Left ventricle myocardium inferior (tissue), 1 donor: ENCODE data around the gene TTC34. TPM values are rescaled to one million over a fixed set of nuclear protein-coding genes. Genes with fewer than 3 reads are reported as not detected.
"Not testable (repeated sequence)": the region's sequence is repeated elsewhere in the genome, so short reads cannot be mapped to it uniquely, and the experiment has no call there.

ENCODE experiments used
- DNase-seq: peaks from one replicate; pipeline ENCODE4 v3.0.0-alpha.2; 2020
- H3K27ac ChIP-seq: fragments of 200-600 bp; replicated peaks from 2 replicates; pipeline ENCODE4 v1.8.0; 2021
- H3K27me3 ChIP-seq: fragments of 200-600 bp; 2 replicates; pipeline ENCODE4 v1.8.0; 2021; ENCODE audit warnings: low read depth
- H3K36me3 ChIP-seq: fragments of 200-600 bp; 2 replicates; pipeline ENCODE4 v1.8.0; 2021
- H3K4me1 ChIP-seq: fragments of 200-600 bp; 2 replicates; pipeline ENCODE4 v1.8.0; 2021
- H3K4me3 ChIP-seq: fragments of 200-600 bp; 2 replicates; pipeline ENCODE4 v1.8.0; 2021; ENCODE audit warnings: mild to moderate bottlenecking, moderate library complexity
- H3K9me3 ChIP-seq: fragments of 200-600 bp; replicated peaks from 2 replicates; pipeline ENCODE4 v1.8.0; 2021
- intact Hi-C: fragments of 100-400 bp; cut with micrococcal nuclease; formaldehyde crosslinking; loops from one replicate; pipeline ENCODE4 v1.11.0; 2022
- total RNA-seq: library from RNA; stranded (reverse); fragmentation: NEBNext Ultra II Directional; extraction: Animal tissue kit (Norgen Biotek cat#: 25700); gene quantifications from one replicate; pipeline ENCODE4 v1.2.1, GENCODE V29; 2021
- donor health status: DM: no; HTN: yes; CAD: no; lungs with severe emphysema.

TTC34 gene
- total RNA-seq, 1 donor from 2014 or later, result 0.91 TPM

DNA sequence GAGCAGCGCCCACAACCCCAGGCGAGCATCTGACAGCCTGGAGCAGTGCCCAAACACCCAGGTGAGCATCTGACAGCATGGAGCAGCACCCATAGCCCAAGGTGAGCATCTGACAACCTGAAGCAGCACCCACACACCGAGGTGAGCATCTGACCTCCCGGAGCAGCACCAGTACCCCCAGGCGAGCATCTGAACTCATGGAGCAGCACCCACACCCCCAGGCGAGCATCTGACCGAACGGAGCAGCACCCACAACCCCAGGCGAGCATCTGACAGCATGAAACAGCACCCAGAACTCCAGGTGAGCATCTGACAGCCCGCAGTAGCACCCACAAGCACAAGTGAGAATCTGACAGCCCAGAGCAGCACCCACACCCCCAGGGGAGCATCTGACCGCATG is 129.8 kb downstream of the TTC34 start:
- H3K27me3 ChIP-seq, intact Hi-C loops, H3K4me3 ChIP-seq, H3K9me3 ChIP-seq, DNase-seq, H3K27ac ChIP-seq, H3K4me1 ChIP-seq, H3K36me3 ChIP-seq: not testable (repeated sequence)

DNA sequence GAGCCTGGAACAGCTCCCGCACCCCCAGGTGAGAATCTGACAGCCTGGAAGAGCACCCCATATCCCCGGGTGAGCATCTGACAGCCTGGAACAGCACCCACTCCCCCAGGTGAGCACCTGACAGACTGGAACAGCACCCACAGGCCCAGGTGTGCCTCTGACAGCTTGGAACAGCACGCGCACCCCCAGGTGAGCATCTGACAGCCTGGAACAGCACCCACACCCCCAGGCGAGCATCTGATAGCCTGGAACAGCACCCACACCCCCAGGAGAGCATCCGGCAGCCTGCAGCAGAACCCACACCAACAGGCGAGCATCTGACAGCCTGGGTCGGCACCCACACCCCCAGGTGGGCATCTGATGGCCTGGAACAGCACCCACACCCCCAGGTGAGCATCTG is 141.7 kb downstream of the TTC34 start:
- H3K9me3 ChIP-seq, DNase-seq, H3K4me1 ChIP-seq, H3K4me3 ChIP-seq, intact Hi-C loops, H3K27ac ChIP-seq, H3K27me3 ChIP-seq, H3K36me3 ChIP-seq: not testable (repeated sequence)

DNA sequence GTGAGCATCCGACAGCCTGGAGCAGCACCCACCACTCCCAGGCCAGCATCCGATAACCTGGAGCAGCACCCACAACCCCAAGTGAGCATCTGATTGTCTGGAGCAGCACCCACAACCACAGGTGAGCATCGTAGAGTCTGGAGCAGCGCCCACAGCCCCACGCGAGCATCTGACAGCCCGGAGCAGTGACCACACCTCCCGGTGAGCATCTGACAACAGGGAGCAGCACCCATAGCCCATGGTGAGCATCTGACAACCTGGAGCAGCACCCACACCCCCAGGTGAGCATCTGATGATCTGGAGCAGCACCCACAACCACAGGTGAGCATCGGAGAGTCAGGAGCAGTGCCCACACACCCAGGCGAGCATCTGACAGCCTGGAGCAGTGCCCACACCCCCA is 143.6 kb downstream of the TTC34 start:
- DNase-seq, intact Hi-C loops, H3K4me3 ChIP-seq, H3K9me3 ChIP-seq, H3K36me3 ChIP-seq, H3K4me1 ChIP-seq, H3K27ac ChIP-seq: not testable (repeated sequence)
- H3K27me3 ChIP-seq, result peaks cover 27% of the 10 kb centered on the region

DNA sequence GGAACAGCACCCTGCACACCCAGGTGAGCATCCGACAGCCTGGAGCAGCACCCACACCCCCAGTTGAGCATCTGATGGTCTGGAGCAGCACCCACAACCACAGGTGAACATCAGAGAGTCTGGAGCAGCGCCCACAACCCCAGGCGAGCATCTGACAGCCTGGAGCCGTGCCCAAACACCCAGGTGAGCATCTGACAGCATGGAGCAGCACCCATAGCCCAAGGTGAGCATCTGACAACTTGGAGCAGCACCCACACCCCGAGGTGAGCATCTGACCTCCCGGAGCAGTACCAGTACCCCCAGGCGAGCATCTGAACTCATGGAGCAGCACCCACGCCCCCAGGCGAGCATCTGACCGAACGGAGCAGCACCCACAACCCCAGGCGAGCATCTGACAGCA is 144.4 kb downstream of the TTC34 start:
- DNase-seq, H3K9me3 ChIP-seq, H3K27ac ChIP-seq, intact Hi-C loops, H3K4me1 ChIP-seq, H3K36me3 ChIP-seq, H3K4me3 ChIP-seq: not testable (repeated sequence)
- H3K27me3 ChIP-seq, result peaks cover 30% of the 10 kb centered on the region

DNA sequence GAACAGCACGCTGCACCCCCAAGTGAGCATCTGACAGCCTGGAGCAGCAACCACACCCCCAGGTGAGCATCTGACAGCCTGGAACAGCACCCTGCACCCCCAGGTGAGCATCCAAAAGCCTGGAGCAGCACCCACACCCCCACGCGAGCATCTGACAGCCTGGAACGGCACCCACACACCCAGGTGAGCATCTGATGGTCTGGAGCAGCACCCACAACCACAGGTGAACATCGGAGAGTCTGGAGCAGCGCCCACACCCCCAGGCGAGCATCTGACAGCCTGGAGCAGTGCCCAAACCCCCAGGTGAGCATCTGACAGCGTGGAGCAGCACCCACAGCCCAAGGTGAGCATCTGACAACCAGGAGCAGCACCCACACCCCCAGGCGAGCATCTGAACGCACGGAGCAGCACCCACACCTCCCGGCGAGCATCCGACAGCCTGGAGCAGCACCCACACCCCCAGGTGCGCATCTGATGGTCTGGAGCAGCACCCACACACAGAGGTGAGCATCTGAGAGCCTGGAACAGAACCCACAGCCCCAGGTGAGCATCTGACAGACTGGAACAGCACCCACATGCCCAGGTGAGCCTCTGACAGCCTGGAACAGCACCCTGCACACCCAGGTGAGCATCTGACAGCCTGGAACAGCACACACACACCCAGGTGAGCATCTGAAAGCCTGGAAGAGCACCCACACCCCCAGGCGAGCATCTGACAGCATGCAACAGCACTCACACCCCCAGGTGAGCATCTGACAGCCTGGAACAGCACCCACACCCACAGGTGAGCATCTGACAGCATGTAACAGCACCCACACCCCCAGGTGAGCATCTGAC is 145.7 kb downstream of the TTC34 start:
- H3K4me1 ChIP-seq, H3K27ac ChIP-seq, intact Hi-C loops, H3K36me3 ChIP-seq, H3K4me3 ChIP-seq, H3K9me3 ChIP-seq: not testable (repeated sequence)
- peaks cover 40% of the 10 kb centered on the region for H3K27me3 ChIP-seq
- DNase-seq, result peak; percentile 36

DNA sequence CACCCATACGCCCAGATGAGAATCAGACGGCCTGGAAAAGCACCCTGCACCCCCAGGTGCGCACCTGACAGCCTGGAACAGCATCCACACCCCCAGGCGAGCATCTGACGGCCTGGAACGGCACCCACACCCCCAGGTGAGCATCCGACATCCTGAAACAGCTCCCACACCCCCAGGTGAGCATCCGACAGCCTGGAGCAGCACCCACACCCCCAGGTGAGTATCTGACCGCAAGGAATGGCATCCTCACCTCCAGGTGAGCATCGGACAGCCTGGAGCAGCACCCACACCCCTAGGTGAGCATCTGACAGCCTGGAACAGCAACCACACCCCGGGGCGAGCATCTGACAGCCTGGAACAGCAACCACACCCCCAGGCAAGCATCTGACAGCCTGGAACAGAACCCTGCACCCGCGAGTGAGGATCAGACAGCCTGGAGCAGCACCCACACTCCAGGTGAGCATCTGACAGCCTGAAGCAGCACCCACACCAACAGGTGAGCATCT is 147.0 kb downstream of the TTC34 start:
- peaks cover 40% of the 10 kb centered on the region for H3K27me3 ChIP-seq
- peak; percentile 21 for DNase-seq
- H3K36me3 ChIP-seq, intact Hi-C loops, H3K4me3 ChIP-seq, H3K27ac ChIP-seq, H3K4me1 ChIP-seq, H3K9me3 ChIP-seq: not testable (repeated sequence)

DNA sequence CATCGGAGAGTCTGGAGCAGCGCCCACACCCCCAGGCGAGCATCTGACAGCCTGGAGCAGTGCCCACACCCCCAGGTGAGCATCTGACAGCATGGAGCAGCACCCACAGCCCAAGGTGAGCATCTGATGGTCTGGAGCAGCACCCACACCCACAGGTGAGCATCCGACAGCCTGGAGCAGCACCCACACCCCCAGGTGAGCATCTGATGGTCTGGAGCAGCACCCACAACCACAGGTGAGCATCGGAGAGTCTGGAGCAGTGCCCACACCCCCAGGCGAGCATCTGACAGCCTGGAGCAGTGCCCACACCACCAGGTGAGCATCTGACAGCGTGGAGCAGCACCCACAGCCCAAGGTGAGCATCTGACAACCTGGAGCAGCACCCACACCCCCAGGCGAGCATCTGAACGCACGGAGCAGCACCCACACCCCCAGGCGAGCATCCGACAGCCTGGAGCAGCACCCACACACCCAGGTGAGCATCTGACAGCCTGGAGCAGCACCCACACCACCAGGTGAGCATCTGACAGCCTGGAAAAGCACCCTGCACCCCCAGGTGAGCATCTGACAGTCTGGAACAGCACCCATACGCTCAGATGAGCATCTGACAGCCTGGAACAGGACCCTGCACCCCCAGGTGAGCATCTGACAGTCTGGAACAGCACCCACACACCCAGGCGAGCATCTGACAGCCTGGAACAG is 147.6 kb downstream of the TTC34 start:
- peak; percentile 58 for DNase-seq
- H3K4me3 ChIP-seq, result not testable (repeated sequence)
- H3K27me3 ChIP-seq, result peaks cover 40% of the 10 kb centered on the region

DNA sequence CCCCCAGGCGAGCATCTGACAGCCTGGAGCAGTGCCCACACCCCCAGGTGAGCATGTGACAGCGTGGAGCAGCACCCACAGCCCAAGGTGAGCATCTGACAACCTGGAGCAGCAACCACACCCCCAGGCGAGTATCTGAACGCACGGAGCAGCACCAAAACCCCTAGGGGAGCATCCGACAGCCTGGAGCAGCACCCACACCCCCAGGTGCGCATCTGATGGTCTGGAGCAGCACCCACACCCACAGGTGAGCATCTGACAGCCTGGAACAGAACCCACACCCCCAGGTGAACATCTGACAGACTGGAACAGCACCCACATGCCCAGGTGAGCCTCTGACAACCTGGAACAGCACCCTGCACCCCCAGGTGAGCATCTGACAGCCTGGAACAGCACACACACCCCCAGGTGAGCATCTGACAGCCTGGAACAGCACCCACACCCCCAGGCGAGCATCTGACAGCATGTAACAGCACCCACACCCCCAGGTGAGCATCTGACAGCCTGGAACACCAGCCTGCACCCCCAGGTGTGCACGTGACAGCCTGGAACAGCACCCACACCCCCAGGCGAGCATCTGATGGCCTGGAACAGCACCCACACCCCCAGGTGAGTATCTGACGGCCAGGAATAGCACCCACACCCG is 148.4 kb downstream of the TTC34 start:
- H3K4me3 ChIP-seq, H3K4me1 ChIP-seq, H3K27ac ChIP-seq, intact Hi-C loops, H3K9me3 ChIP-seq, H3K36me3 ChIP-seq: not testable (repeated sequence)
- peak; percentile 23 for DNase-seq
- H3K27me3 ChIP-seq, result peaks cover 40% of the 10 kb centered on the region

More for the DNA sequence above, 147.6 kb downstream of the TTC34 start:
- intact Hi-C loops, H3K27ac ChIP-seq, H3K9me3 ChIP-seq, H3K4me1 ChIP-seq, H3K36me3 ChIP-seq: not testable (repeated sequence)

DNA sequence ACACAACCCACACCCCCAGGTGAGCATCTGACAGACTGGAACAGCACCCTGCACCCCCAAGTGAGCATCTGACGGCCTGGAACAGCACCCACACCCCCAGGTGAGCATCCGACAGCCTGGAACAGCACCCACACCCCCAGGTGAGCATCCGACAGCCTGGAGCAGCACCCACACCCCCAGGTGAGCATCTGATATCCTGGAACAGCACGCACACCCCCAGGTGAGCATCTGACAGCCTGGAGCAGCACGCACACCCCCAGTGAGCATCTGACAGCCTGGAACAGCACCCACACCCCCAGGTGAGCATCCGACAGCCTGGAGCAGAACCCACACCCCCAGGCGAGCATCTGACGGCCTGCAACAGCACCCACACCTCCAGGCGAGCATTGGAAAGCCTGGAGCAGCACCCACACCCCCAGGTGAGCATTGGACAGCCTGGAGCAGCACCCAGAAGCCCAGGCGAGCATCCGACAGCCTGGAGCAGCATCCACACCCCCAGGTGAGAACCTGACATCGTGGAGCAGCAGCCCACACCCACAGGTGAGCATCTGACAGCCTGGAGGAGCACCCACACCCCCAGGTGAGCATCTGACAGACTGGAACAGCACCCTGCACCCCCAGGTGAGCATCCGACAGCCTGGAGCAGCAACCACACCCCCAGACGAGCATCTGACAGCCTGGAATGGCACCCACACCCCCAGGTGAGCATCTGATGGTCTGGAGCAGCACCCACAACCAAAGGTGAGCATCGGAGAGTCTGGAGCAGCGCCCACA is 149.2 kb downstream of the TTC34 start:
- H3K4me3 ChIP-seq, H3K27ac ChIP-seq, intact Hi-C loops, H3K36me3 ChIP-seq, H3K4me1 ChIP-seq: not testable (repeated sequence)
- Histone ChIP-seq H3K27me3 (peaks cover 40% of the 10 kb centered on the region), H3K9me3 (peaks cover 14% of the 10 kb centered on the region)
- DNase-seq, result peak; percentile 24
